ENCODE results near the gene ITFG2.

ITFG2 gene

GRCh38 chr12:2772370-2772769 lies 40.1 kb upstream of the ITFG2 start:
- no peak for TF ChIP-seq CTCF (IDR thresholded peaks at IDR 0.05; ENCODE audit: extremely low read depth, insufficient read depth, missing control alignments)
- no peak for DNase-seq (ENCODE audit: low spot score)
- in situ Hi-C loops (cut with MboI; ENCODE audit: low pct_unique_long_range_greater_than_20kb, low sequenced_read_pairs, unreplicated experiment) = no loop called here

- in situ Hi-C loops (cut with MboI; ENCODE audit: low pct_unique_long_range_greater_than_20kb, low sequenced_read_pairs, unreplicated experiment) = no loop called here
- no peak for TF ChIP-seq CTCF (IDR thresholded peaks at IDR 0.05; ENCODE audit: extremely low read depth, insufficient read depth, missing control alignments)
- DNase-seq (ENCODE audit: low spot score) = no peak
Measured at GRCh38 chr12:2773199-2773875, 39.1 kb upstream of the ITFG2 start.

GRCh38 chr12:2775431-2775830 lies 37.0 kb upstream of the ITFG2 start:
- no peak for DNase-seq (ENCODE audit: low spot score)
- TF ChIP-seq CTCF (IDR thresholded peaks at IDR 0.05; ENCODE audit: extremely low read depth, insufficient read depth, missing control alignments) = no peak
- in situ Hi-C loops (cut with MboI; ENCODE audit: low pct_unique_long_range_greater_than_20kb, low sequenced_read_pairs, unreplicated experiment) = no loop called here

- DNase-seq (ENCODE audit: low spot score) = no peak
- no peak for TF ChIP-seq CTCF (IDR thresholded peaks at IDR 0.05; ENCODE audit: extremely low read depth, insufficient read depth, missing control alignments)
- in situ Hi-C loops (cut with MboI; ENCODE audit: low pct_unique_long_range_greater_than_20kb, low sequenced_read_pairs, unreplicated experiment) = no loop called here
Measured at GRCh38 chr12:2776129-2776806, 36.2 kb upstream of the ITFG2 start.

- no peak for TF ChIP-seq CTCF (IDR thresholded peaks at IDR 0.05; ENCODE audit: extremely low read depth, insufficient read depth, missing control alignments)
- DNase-seq (ENCODE audit: low spot score) = no peak
- in situ Hi-C loops (cut with MboI; ENCODE audit: low pct_unique_long_range_greater_than_20kb, low sequenced_read_pairs, unreplicated experiment) = no loop called here
Measured at GRCh38 chr12:2779281-2779680, 33.2 kb upstream of the ITFG2 start.

DNA sequence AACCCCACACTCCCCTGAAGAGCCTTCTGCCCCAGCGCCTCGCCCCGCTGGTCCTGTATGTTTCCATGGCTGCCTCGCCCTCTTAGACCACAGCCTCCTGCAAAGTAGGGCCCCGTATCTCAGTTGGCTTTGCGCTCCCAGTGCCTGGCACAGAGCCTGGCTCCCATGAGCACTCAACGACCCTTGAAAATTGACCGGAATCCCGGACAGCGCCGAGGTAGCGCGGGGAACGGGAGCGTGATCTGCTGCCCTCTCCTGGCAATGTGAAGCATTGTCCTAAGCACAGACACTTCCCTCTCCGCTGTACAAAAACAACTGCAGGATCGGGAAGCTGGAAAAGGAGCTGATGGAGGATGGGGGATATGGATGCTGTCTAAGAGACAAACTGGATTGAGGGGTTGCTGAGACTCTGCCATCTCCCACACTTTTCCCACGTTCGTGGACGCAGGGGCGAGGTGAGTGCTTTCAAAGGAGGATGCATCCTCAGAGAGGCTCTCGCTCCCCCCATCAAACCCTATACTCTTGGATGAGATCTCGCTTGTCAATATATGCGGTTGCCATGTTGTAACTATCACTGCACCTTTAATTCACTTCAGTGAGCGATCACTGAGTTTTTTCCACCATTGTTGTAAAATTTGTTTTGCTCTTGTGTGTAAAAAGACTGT lies 28.4 kb upstream of the ITFG2 start:
- peak; percentile 66 for DNase-seq (ENCODE audit: low spot score)
- TF ChIP-seq CTCF (IDR thresholded peaks at IDR 0.05; ENCODE audit: extremely low read depth, insufficient read depth, missing control alignments) = peak; percentile 78
- in situ Hi-C loops (cut with MboI; ENCODE audit: low pct_unique_long_range_greater_than_20kb, low sequenced_read_pairs, unreplicated experiment) = no loop called here
